ENCODE data around the gene SFTA2.
A peak's percentile ranks its signal among the peaks of the same experiment; 100 is the strongest.

The SFTA2 gene

DNA sequence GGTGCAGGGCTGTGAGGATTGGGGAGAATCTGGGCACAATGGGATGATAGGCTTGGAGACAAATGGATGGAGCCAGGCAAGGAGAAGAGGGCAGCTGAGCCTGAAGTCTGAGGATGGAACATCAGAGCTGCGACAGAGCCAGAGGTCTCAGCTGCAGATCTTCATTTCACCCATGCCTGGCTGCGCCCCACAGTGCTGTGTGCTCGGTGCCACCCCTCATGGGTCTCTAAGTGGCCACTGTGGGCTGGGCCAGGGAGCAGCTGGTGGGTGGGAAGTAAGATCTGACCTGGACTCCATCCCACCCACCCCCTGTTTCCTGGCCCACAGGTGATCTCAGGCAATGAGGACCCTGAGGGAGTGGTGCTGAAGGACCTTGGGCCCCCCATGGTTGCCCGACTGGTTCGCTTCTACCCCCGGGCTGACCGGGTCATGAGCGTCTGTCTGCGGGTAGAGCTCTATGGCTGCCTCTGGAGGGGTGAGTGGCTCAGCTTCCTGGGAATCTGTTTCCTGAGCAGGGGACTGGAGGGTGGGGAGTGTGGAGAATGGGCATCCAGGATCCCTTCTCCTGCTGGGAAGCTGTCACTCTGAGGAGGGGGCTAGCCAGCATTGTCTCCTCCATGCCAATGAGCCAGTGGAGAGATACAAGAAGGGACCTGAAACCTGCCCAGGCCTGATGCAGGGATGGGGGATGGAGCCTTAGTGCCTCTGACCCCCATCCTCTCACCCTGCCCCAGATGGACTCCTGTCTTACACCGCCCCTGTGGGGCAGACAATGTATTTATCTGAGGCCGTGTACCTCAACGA, 41.1 kb downstream of the SFTA2 start:
- no peak for DNase-seq (ENCODE audit: low spot score)

GRCh38 chr6:30889921-30890645, 41.9 kb downstream of the SFTA2 start:
- no peak for DNase-seq (ENCODE audit: low spot score)

GRCh38 chr6:30889496-30889885, 42.5 kb downstream of the SFTA2 start:
- no peak for DNase-seq (ENCODE audit: low spot score)

DNA sequence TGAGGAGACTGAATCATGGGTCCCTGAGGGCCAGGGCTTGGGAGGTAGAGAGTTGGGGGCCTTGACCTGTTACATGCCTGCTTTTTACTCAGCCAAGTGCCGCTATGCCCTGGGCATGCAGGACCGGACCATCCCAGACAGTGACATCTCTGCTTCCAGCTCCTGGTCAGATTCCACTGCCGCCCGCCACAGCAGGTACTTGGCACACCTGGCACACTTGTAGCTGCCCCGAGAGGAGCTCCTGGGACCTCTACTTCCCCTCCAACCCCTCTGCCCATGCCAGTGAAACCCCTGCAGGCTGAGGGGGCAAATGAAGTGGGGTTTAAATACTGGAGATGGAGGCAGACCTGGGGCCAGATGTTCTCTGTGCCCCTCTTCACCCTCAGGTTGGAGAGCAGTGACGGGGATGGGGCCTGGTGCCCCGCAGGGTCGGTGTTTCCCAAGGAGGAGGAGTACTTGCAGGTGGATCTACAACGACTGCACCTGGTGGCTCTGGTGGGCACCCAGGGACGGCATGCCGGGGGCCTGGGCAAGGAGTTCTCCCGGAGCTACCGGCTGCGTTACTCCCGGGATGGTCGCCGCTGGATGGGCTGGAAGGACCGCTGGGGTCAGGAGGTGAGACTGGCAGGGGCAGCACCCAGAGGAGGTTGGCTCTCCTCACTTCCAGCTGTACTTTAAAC, 43.0 kb downstream of the SFTA2 start:
- DNase-seq (ENCODE audit: low spot score): no peak

- DNase-seq (ENCODE audit: low spot score): no peak
Measured at GRCh38 chr6:30887901-30888815, 43.8 kb downstream of the SFTA2 start.

GRCh38 chr6:30886897-30887255, 45.1 kb downstream of the SFTA2 start:
- no peak for DNase-seq (ENCODE audit: low spot score)

- DNase-seq (ENCODE audit: low spot score): peak; percentile 64
Measured at GRCh38 chr6:30885999-30886896, 45.7 kb downstream of the SFTA2 start.

GRCh38 chr6:30885481-30885998, 46.4 kb downstream of the SFTA2 start:
- no peak for DNase-seq (ENCODE audit: low spot score)

GRCh38 chr6:30884521-30885480, 47.2 kb downstream of the SFTA2 start:
- DNase-seq (ENCODE audit: low spot score): no peak

GRCh38 chr6:30883685-30884520, 48.1 kb downstream of the SFTA2 start, which contains the start of gene DDR1:
DDR1 (plus strand) TSS chr6:30884519; CDS start chr6:30888730, 4,211 bp downstream.
- peak; percentile 24 for DNase-seq (ENCODE audit: low spot score)

GRCh38 chr6:30882759-30883684, 48.9 kb downstream of the SFTA2 start:
- peak; percentile 31 for DNase-seq (ENCODE audit: low spot score)

DNA sequence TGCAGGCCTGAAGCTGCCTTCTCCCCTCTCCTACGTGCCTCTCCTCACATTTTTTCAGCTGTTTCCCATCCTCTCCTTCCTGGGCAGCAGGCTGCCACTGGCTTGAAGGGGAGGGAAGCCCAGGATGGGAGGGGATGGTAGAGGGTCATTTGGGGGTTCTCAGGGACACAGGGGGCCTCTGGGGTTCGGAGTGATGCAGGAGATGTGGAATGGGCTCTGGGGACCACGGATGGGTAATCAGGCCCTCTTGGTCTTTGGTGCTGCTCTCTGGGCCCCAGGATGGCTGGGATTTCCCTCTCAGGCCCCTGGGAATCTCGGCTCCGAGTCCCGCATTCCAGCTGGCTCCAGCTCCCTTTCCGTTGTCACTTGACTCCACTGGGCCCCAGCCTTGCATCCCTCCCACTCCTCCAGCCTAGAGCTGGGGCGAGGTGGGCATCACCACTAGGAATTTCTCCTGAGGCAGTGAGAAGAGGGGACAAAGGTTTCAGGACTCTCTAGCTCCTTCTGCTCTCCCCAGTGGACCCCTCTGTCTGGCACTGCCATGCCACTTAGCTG, 49.7 kb downstream of the SFTA2 start:
- DNase-seq (ENCODE audit: low spot score): no peak

DNA sequence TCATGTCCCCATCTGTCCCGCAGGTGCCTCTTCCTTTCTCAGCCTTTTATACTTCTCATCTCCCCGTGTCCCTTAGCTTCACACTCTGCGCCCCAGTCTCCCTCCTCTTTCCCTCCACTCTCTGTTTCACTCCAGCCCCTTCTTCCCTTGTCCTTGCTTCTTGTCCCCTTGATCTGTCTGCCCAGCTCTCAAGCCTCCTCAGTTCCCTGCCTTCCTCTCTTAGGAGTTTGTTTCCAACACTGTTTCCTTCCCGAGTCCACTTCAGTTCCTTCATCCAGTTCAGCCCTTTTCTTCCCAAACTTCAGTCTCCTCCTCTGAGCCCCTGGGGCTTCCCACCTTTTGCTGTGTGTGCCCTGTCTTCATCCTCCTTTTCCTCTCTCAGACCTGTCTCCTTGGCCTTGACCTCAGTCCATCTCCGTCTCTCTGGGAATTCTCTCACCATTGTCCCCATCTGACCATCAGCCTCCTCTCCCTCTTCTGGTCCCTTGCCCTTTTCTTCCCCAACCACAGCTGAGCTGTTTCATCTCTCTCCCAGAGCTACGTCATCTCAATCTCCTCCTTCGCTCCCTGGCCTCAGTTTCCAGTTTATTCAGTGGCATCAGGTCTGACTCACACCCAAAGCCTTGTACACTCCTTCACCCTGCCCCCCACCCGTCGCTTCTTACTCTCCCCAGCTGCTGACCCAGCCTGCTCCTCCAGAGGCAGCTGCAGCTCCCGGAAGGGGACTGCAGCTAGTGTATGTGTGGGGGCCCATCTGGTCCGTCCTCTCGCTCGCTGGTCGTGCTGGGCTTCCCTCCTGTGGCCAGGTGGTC, 50.4 kb downstream of the SFTA2 start:
- peak; percentile 38 for DNase-seq (ENCODE audit: low spot score)
